DMS 273 (cell line): ENCODE measurements around the gene ZNF24.
A peak's percentile ranks its signal among the peaks of the same experiment; 100 is the strongest.

Experiments used
- DNase-seq: peaks from one replicate; lab custom pipeline; 2025; ENCODE audit not compliant: unreplicated experiment; lab: John Stamatoyannopoulos, UW

ZNF24 gene

GRCh38 chr18:35355140-35355618 is 11.0 kb upstream of the ZNF24 start:
- peak; percentile 66 for DNase-seq

GRCh38 chr18:35352778-35353177 is 8.6 kb upstream of the ZNF24 start:
- DNase-seq = no peak

GRCh38 chr18:35352283-35352682 is 8.1 kb upstream of the ZNF24 start:
- DNase-seq = no peak

GRCh38 chr18:35348001-35348400 is 3.8 kb upstream of the ZNF24 start:
- no peak for DNase-seq

- no peak for DNase-seq
Observed at GRCh38 chr18:35345950-35346349, 1.7 kb upstream of the ZNF24 start.

- DNase-seq = peak; percentile 12
Observed at GRCh38 chr18:35345460-35345921, 1.3 kb upstream of the ZNF24 start.

- DNase-seq = no peak
Observed at GRCh38 chr18:35344736-35345459, 678 bp upstream of the ZNF24 start.

GRCh38 chr18:35343488-35343935 is 708 bp downstream of the ZNF24 start:
- DNase-seq = no peak

GRCh38 chr18:35337286-35337685 is 6.9 kb downstream of the ZNF24 start:
- no peak for DNase-seq

- peak; percentile 50 for DNase-seq
Observed at GRCh38 chr18:35335866-35336265, 8.4 kb downstream of the ZNF24 start.

GRCh38 chr18:35334821-35335220 is 9.4 kb downstream of the ZNF24 start:
- DNase-seq = no peak

GRCh38 chr18:35334212-35334611 is 10.0 kb downstream of the ZNF24 start:
- no peak for DNase-seq

- no peak for DNase-seq
Observed at GRCh38 chr18:35331367-35332087, 12.7 kb downstream of the ZNF24 start.

GRCh38 chr18:35328868-35329267 is 15.4 kb downstream of the ZNF24 start:
- DNase-seq = no peak

GRCh38 chr18:35326695-35327387 is 17.4 kb downstream of the ZNF24 start:
- no peak for DNase-seq

GRCh38 chr18:35324926-35325655 is 19.1 kb downstream of the ZNF24 start:
- DNase-seq = no peak

GRCh38 chr18:35322486-35323458 is 21.4 kb downstream of the ZNF24 start:
- no peak for DNase-seq

GRCh38 chr18:35311496-35311895 is 32.7 kb downstream of the ZNF24 start:
- DNase-seq = peak; percentile 7

- DNase-seq = no peak
Observed at GRCh38 chr18:35306588-35307250, 37.5 kb downstream of the ZNF24 start.
